OCI-LY7 (cell line): ENCODE measurements around the gene KIF13A. TPM values are rescaled to one million over a fixed set of nuclear protein-coding genes. Genes with fewer than 3 reads are reported as not detected.

Experiments
- BruUV-seq: library from RNA; stranded (reverse); fragments of 400-500 nt; replicated peaks from 2 replicates; lab custom pipeline; 2021; lab: Mats Ljungman, UMichigan
- CTCF ChIA-PET: fragments of 300-600 bp; sonication (Branson Sonifier 250); formaldehyde crosslinking; loops from one replicate; lab custom pipeline; 2022; ENCODE audit warnings: antibody characterized with exemption; ENCODE audit not compliant: unreplicated experiment; lab: Charles Lee
- POLR2A ChIA-PET: fragments of 300-600 bp; sonication (Branson Sonifier 250); formaldehyde crosslinking; loops from one replicate; lab custom pipeline; 2022; ENCODE audit warnings: antibody characterized with exemption; lab: Charles Lee
- DNase-seq: peaks from one replicate; pipeline ENCODE4 v3.0.0-alpha.2; 2015; ENCODE audit warnings: low spot score
- H2AFZ ChIP-seq: fragments of 200-600 bp; sonication (generic), shearing (Covaris generic); 2 replicates; pipeline ENCODE4 v1.6.1; 2014; ENCODE audit warnings: mild to moderate bottlenecking, antibody characterized with exemption, low read length, moderate library complexity
- H3K27ac ChIP-seq: fragments of 200-600 bp; sonication (generic); 2 replicates; pipeline ENCODE4 v1.5.1; 2014; ENCODE audit warnings: mixed run types, low read depth, mild to moderate bottlenecking, moderate library complexity, low read length, inconsistent platforms; ENCODE audit not compliant: poor library complexity, severe bottlenecking
- H3K36me3 ChIP-seq: fragments of 200-600 bp; sonication (generic); 2 replicates; pipeline ENCODE4 v1.6.1; 2014; ENCODE audit warnings: mild to moderate bottlenecking, antibody characterized with exemption, low read length, moderate library complexity, mixed read lengths; ENCODE audit not compliant: insufficient read depth
- H3K4me1 ChIP-seq: fragments of 200-600 bp; sonication (generic); 2 replicates; pipeline ENCODE4 v1.5.1; 2014; ENCODE audit warnings: mild to moderate bottlenecking, low read length; ENCODE audit not compliant: insufficient read depth, poor library complexity, severe bottlenecking
- H3K4me2 ChIP-seq: fragments of 200-600 bp; sonication (generic); 2 replicates; pipeline ENCODE4 v1.6.1; 2014; ENCODE audit warnings: mild to moderate bottlenecking, low read length
- H3K4me3 ChIP-seq: fragments of 200-600 bp; sonication (generic); 2 replicates; pipeline ENCODE4 v1.5.1; 2014; ENCODE audit warnings: mild to moderate bottlenecking, low read depth, low read length; ENCODE audit not compliant: poor library complexity, severe bottlenecking
- H3K79me2 ChIP-seq: fragments of 200-600 bp; sonication (generic); 2 replicates; pipeline ENCODE4 v1.6.1; 2016; ENCODE audit warnings: low read depth, mild to moderate bottlenecking, low read length, moderate library complexity, mixed read lengths; ENCODE audit not compliant: insufficient read depth
- H3K9me2 ChIP-seq: fragments of 200-600 bp; sonication (generic); 2 replicates; pipeline ENCODE4 v1.6.1; 2016; ENCODE audit warnings: mild to moderate bottlenecking, low read length, mixed read lengths; ENCODE audit not compliant: insufficient read depth
- H3K9me3 ChIP-seq: fragments of 200-600 bp; sonication (generic); 2 replicates; pipeline ENCODE4 v1.6.1; 2014; ENCODE audit warnings: mild to moderate bottlenecking, mixed run types, low read length, mixed read lengths
- H4K20me1 ChIP-seq: fragments of 200-600 bp; sonication (generic); 2 replicates; pipeline ENCODE4 v1.6.1; 2014; ENCODE audit warnings: mild to moderate bottlenecking, antibody characterized with exemption, low read length, moderate library complexity, mixed read lengths; ENCODE audit not compliant: insufficient read depth
- CTCF ChIP-seq: fragments of 200-600 bp; sonication (generic); conservative IDR thresholded peaks from 2 replicates; pipeline ENCODE4 v1.5.1; 2014; ENCODE audit warnings: mild to moderate bottlenecking, antibody characterized with exemption, low read length, moderate library complexity, mixed read lengths
- EZH2phosphoT487 ChIP-seq: fragments of 200-600 bp; sonication (generic); IDR thresholded peaks from 2 replicates; pipeline ENCODE4 v1.6.1; 2018; ENCODE audit warnings: low read depth, borderline replicate concordance, mild to moderate bottlenecking, mixed run types, antibody characterized with exemption, low read length, moderate library complexity, mixed read lengths
- intact Hi-C: fragments of 100-400 bp; cut with micrococcal nuclease; formaldehyde crosslinking; loops from one replicate; pipeline ENCODE4 v1.10.0; 2022; ENCODE audit not compliant: unreplicated experiment
- total RNA-seq, 2 experiments: library from RNA; depleted of rRNA in 1 of 2; stranded (reverse); fragments of >200 nt in 1 of 2; shearing (Covaris generic) in 1 of 2; gene quantifications; 2 replicates each; pipeline ENCODE4 v1.2.3, GENCODE V29; 2014 to 2022

The KIF13A gene
- total RNA-seq, 2 experiments from 2014 or later, result 1.5 TPM; not detected in 1

DNA sequence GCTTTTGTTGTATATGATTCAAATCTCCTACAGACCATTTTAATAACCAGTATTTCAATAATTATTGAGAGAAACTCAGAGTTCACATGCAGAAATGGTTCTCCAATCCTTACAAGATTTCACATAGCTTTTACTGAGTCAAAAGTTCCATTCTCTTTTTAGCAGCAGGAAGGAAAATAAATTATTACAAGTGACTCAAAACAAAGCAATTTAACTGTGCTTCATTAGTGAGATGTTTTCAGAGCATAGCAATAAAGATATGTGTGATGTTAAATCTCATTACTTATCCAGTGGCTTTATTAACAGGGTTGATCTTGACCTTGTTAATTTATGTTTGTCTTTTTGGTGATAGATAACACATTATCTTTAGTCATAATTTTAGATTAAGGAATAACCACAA is 22.0 kb downstream of the KIF13A start:
- no peak for DNase-seq
- no peaks in the 10 kb centered on the region for H3K79me2 ChIP-seq

GRCh38 chr6:17964633-17965032 is 22.8 kb downstream of the KIF13A start:
- no peaks in the 10 kb centered on the region for H3K9me3 ChIP-seq
- H2AFZ ChIP-seq, result no peak overlapping the region
- intact Hi-C loops, result no loop called here
- no peaks in the 10 kb centered on the region for H3K9me2 ChIP-seq
- no TSS peak for BruUV-seq
- ChIA-PET CTCF (no interaction called here), POLR2A (no interaction called here)
- no peaks in the 10 kb centered on the region for H3K79me2 ChIP-seq
- no peak for TF ChIP-seq CTCF
- TF ChIP-seq EZH2phosphoT487, result no peak
- no peak overlapping the region for H3K27ac ChIP-seq
- H3K4me1 ChIP-seq, result no peaks in the 10 kb centered on the region
- no peaks in the 10 kb centered on the region for H4K20me1 ChIP-seq
- no peaks in the 10 kb centered on the region for H3K36me3 ChIP-seq
- DNase-seq, result no peak
- no peak overlapping the region for H3K4me2 ChIP-seq
- no peak overlapping the region for H3K4me3 ChIP-seq

More for the DNA sequence above, 22.0 kb downstream of the KIF13A start:
- ChIA-PET CTCF (no interaction called here), POLR2A (no interaction called here)
- intact Hi-C loops, result no loop called here
- H3K9me2 ChIP-seq, result no peaks in the 10 kb centered on the region
- no peaks in the 10 kb centered on the region for H3K36me3 ChIP-seq
- no peaks in the 10 kb centered on the region for H3K9me3 ChIP-seq
- H3K4me3 ChIP-seq, result no peak overlapping the region
- H3K27ac ChIP-seq, result no peak overlapping the region
- no peaks in the 10 kb centered on the region for H4K20me1 ChIP-seq
- BruUV-seq, result no TSS peak
- H3K4me2 ChIP-seq, result no peak overlapping the region
- TF ChIP-seq CTCF, result no peak
- no peak for TF ChIP-seq EZH2phosphoT487
- no peaks in the 10 kb centered on the region for H3K4me1 ChIP-seq
- no peak overlapping the region for H2AFZ ChIP-seq

DNA sequence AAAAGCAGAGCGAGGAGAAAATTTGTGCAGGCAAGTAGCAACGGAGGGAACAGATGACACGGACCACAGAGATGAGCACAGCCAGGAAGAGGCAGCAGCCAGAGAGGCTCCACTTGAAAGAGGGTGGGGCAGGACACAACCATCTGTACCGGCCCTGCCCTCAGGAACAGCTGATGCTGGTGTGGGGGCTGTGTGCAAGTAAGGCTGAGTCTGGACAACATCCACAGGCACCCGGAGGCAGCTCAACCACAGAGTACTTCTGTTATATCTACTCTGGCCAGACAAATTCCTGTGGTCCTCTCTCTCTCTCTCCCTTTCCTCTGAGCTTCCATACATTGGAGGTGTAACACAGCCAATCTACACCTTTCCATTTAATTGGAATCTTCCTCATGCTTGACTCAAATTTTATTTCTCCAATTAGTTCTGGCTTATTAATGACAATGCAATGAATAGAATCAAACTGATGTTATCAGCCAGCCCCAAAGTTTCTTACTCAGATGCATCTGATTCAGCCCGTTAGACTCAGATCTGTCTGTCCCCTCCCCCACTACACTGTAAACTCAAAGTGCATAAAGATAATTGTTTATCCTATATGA is 24.9 kb downstream of the KIF13A start:
- intact Hi-C loops, result no loop called here
- H3K27ac ChIP-seq, result no peak overlapping the region
- no peaks in the 10 kb centered on the region for H3K4me1 ChIP-seq
- TF ChIP-seq EZH2phosphoT487, result no peak
- TF ChIP-seq CTCF, result no peak
- H3K36me3 ChIP-seq, result no peaks in the 10 kb centered on the region
- ChIA-PET CTCF (no interaction called here), POLR2A (no interaction called here)
- no peak overlapping the region for H2AFZ ChIP-seq
- H3K4me2 ChIP-seq, result no peak overlapping the region
- no peaks in the 10 kb centered on the region for H3K9me3 ChIP-seq
- DNase-seq, result no peak
- no peaks in the 10 kb centered on the region for H3K79me2 ChIP-seq
- H3K9me2 ChIP-seq, result no peaks in the 10 kb centered on the region
- no peaks in the 10 kb centered on the region for H4K20me1 ChIP-seq
- no peak overlapping the region for H3K4me3 ChIP-seq
- no TSS peak for BruUV-seq
